HG03558 (cell line): Measurements from ENCODE around the gene ENKUR.

Experiments used
- ATAC-seq: cut with Tn5 transposase; IDR thresholded peaks from one replicate; pipeline ENCODE4 v1.9.1; 2021; ENCODE audit warnings: moderate number of reproducible peaks; ENCODE audit not compliant: unreplicated experiment; ENCODE audit errors: extremely low read depth

ENKUR gene

GRCh38 chr10:24951201-24952142 lies 64.5 kb downstream of the ENKUR start:
- ATAC-seq = no peak

- no peak for ATAC-seq
Measured at GRCh38 chr10:24950439-24950838, 65.5 kb downstream of the ENKUR start.

- ATAC-seq = no peak
Measured at GRCh38 chr10:24949616-24950015, 66.3 kb downstream of the ENKUR start.

GRCh38 chr10:24947304-24948097 lies 68.5 kb downstream of the ENKUR start:
- peak; percentile 70 for ATAC-seq

- ATAC-seq = no peak
Measured at GRCh38 chr10:24944512-24945255, 71.3 kb downstream of the ENKUR start.

GRCh38 chr10:24938525-24938924 lies 77.4 kb downstream of the ENKUR start:
- no peak for ATAC-seq

GRCh38 chr10:24938076-24938475 lies 77.9 kb downstream of the ENKUR start:
- no peak for ATAC-seq

GRCh38 chr10:24935504-24936292 lies 80.3 kb downstream of the ENKUR start:
- ATAC-seq = no peak
